Caco-2 (cell line): ENCODE data around the gene UTP11. TPM values are rescaled to one million over a fixed set of nuclear protein-coding genes. Genes with fewer than 3 reads are reported as not detected.
A peak's percentile ranks its signal among the peaks of the same experiment; 100 is the strongest.

Experiments
- BruUV-seq: library from RNA; stranded (reverse); fragments of 400-500 nt; replicated peaks from 2 replicates; lab custom pipeline; 2021; lab: Mats Ljungman, UMichigan
- CTCF ChIA-PET: fragments of 300-600 bp; sonication (Branson Sonifier 250); formaldehyde crosslinking; loops from one replicate; lab custom pipeline; 2022; ENCODE audit warnings: antibody characterized with exemption; lab: Charles Lee
- POLR2A ChIA-PET: fragments of 300-600 bp; sonication (Branson Sonifier 250); formaldehyde crosslinking; loops from one replicate; lab custom pipeline; 2022; ENCODE audit warnings: antibody characterized with exemption; lab: Charles Lee
- DNase-seq, 2 experiments: peaks; one replicate each; pipeline versions ENCODE4 v3.0.0 to v3.0.0-alpha.2; 2020 to 2022
- H3K27me3 ChIP-seq: replicated peaks from 2 replicates; pipeline ENCODE4 v1.6.0; 2011; ENCODE audit warnings: low read length; ENCODE audit not compliant: control insufficient read depth, insufficient read depth
- H3K36me3 ChIP-seq: 2 replicates; pipeline ENCODE4 v1.5.1; 2011; ENCODE audit warnings: low read length; ENCODE audit not compliant: control insufficient read depth, insufficient read depth
- H3K4me1 ChIP-seq: fragments of 250-450 bp; sonication (Bioruptor Pico); 2 replicates; pipeline ENCODE4 v1.5.1; 2020; ENCODE audit warnings: mild to moderate bottlenecking
- H3K4me3 ChIP-seq: 2 replicates; pipeline ENCODE4 v1.5.1; 2011; ENCODE audit warnings: low read depth, mild to moderate bottlenecking, control low read depth, low read length
- H3K9me3 ChIP-seq: fragments of 250-450 bp; sonication (Bioruptor Pico); 2 replicates; pipeline ENCODE4 v1.5.1; 2020; ENCODE audit warnings: mild to moderate bottlenecking, moderate library complexity
- H3K27ac Mint-ChIP-seq: one replicate; pipeline ENCODE4 v1.8.0; 2022; ENCODE audit warnings: mixed read lengths; ENCODE audit not compliant: unreplicated experiment
- H3K27me3 Mint-ChIP-seq: one replicate; pipeline ENCODE4 v1.8.0; 2022; ENCODE audit warnings: mixed read lengths; ENCODE audit not compliant: insufficient read depth, unreplicated experiment
- H3K36me3 Mint-ChIP-seq: one replicate; pipeline ENCODE4 v1.8.0; 2022; ENCODE audit warnings: mild to moderate bottlenecking, mixed read lengths; ENCODE audit not compliant: insufficient read depth, unreplicated experiment
- H3K4me1 Mint-ChIP-seq: one replicate; pipeline ENCODE4 v1.8.0; 2022; ENCODE audit warnings: low read depth, mixed read lengths; ENCODE audit not compliant: unreplicated experiment
- H3K4me3 Mint-ChIP-seq: one replicate; pipeline ENCODE4 v1.8.0; 2022; ENCODE audit warnings: mild to moderate bottlenecking, moderate library complexity, mixed read lengths; ENCODE audit not compliant: unreplicated experiment
- H3K9me3 Mint-ChIP-seq: one replicate; pipeline ENCODE4 v1.8.0; 2022; ENCODE audit warnings: mixed read lengths; ENCODE audit not compliant: unreplicated experiment
- CTCF ChIP-seq, 2 experiments: fragments of 200-600 bp in 1 of 2; IDR thresholded peaks; 1 replicate in 1 of 2; 2 replicates in 1 of 2; pipeline versions ENCODE4 v1.5.1 to v1.8.0; 2011 to 2022; ENCODE audit warnings: antibody characterized with exemption in 1 of 2, control low read depth in 1 of 2, inconsistent platforms in 1 of 2, low read depth in 1 of 2, low read length in 1 of 2, mild to moderate bottlenecking in 1 of 2, moderate library complexity in 1 of 2; ENCODE audit not compliant: insufficient read depth in 1 of 2, severe bottlenecking in 1 of 2, unreplicated experiment in 1 of 2
- intact Hi-C: fragments of 100-400 bp; cut with micrococcal nuclease; formaldehyde crosslinking; loops from one replicate; pipeline ENCODE4 v1.10.0; 2022; ENCODE audit not compliant: unreplicated experiment
- total RNA-seq: library from RNA; stranded (reverse); gene quantifications from 2 replicates; pipeline ENCODE4 v1.2.3, GENCODE V29; 2022

The UTP11 gene
- total RNA-seq, 1 experiment from 2014 or later = 29.1 TPM

- POLR2A ChIA-PET = no interaction called here
- no peak for TF ChIP-seq CTCF (IDR thresholded peaks at IDR 0.05; ENCODE audit: insufficient read depth in 1 of 2, low read depth in 1 of 2, low read length in 1 of 2, severe bottlenecking in 1 of 2, unreplicated experiment in 1 of 2)
- intact Hi-C loops = no loop called here
- H3K27me3 ChIP-seq = no peaks in the 10 kb centered on the region
- Mint-ChIP-seq H3K27me3 (no peaks in the 10 kb centered on the region), H3K4me1 (no peaks in the 10 kb centered on the region), H3K27ac (no peak overlapping the region), H3K36me3 (peaks cover 22% of the 10 kb centered on the region), H3K9me3 (no peaks in the 10 kb centered on the region), H3K4me3 (peak overlapping the region; percentile 97)
- CTCF ChIA-PET = no interaction called here
- no peaks in the 10 kb centered on the region; the same call in 1 of the 2 replicates for H3K4me1 ChIP-seq
- no peaks in the 10 kb centered on the region for H3K36me3 ChIP-seq
- H3K4me3 ChIP-seq = no peak overlapping the region
- H3K9me3 ChIP-seq = no peaks in the 10 kb centered on the region
- BruUV-seq = no TSS peak
- DNase-seq = no peak
Observed at GRCh38 chr1:38014171-38014570, 1.6 kb downstream of the UTP11 start.

- H3K36me3 ChIP-seq = no peaks in the 10 kb centered on the region
- ChIA-PET POLR2A (no interaction called here), CTCF (no interaction called here)
- no peaks in the 10 kb centered on the region; the same call in 1 of the 2 replicates for H3K4me1 ChIP-seq
- H3K9me3 Mint-ChIP-seq = no peaks in the 10 kb centered on the region
- H3K27me3 Mint-ChIP-seq = no peaks in the 10 kb centered on the region
- no peak overlapping the region for H3K4me3 Mint-ChIP-seq
- H3K36me3 Mint-ChIP-seq = peaks cover 24% of the 10 kb centered on the region
- no peak for DNase-seq
- no peaks in the 10 kb centered on the region for H3K27me3 ChIP-seq
- no peaks in the 10 kb centered on the region for H3K9me3 ChIP-seq
- no peaks in the 10 kb centered on the region for H3K4me1 Mint-ChIP-seq
- TF ChIP-seq CTCF (IDR thresholded peaks at IDR 0.05; ENCODE audit: insufficient read depth in 1 of 2, low read depth in 1 of 2, low read length in 1 of 2, severe bottlenecking in 1 of 2, unreplicated experiment in 1 of 2) = no peak
- no TSS peak for BruUV-seq
- H3K4me3 ChIP-seq = no peak overlapping the region
- intact Hi-C loops = no loop called here
- H3K27ac Mint-ChIP-seq = no peak overlapping the region
Observed at GRCh38 chr1:38014724-38015424, 2.3 kb downstream of the UTP11 start.

GRCh38 chr1:38015978-38016725, 3.6 kb downstream of the UTP11 start:
- Mint-ChIP-seq H3K27me3 (no peaks in the 10 kb centered on the region), H3K4me3 (no peak overlapping the region), H3K36me3 (peaks cover 37% of the 10 kb centered on the region), H3K4me1 (no peaks in the 10 kb centered on the region), H3K27ac (no peak overlapping the region), H3K9me3 (no peaks in the 10 kb centered on the region)
- Histone ChIP-seq H3K4me1 (no peaks in the 10 kb centered on the region; the same call in 1 of the 2 replicates), H3K4me3 (no peak overlapping the region), H3K36me3 (no peaks in the 10 kb centered on the region), H3K9me3 (no peaks in the 10 kb centered on the region), H3K27me3 (no peaks in the 10 kb centered on the region)
- intact Hi-C loops = no loop called here
- ChIA-PET CTCF (no interaction called here), POLR2A (interaction anchor here (0.6 kb wide), 2 partner anchors 33 to 324 kb away, joined by 3 to 4 read pairs; no protein-coding TSS in a partner anchor)
- no peak for DNase-seq
- TF ChIP-seq CTCF (IDR thresholded peaks at IDR 0.05; ENCODE audit: insufficient read depth in 1 of 2, low read depth in 1 of 2, low read length in 1 of 2, severe bottlenecking in 1 of 2, unreplicated experiment in 1 of 2) = no peak
- no TSS peak for BruUV-seq
